NCI-H524 (cell line): ENCODE measurements around the gene AMD1.

ENCODE experiments used
- DNase-seq, 2 experiments: peaks; one replicate each; lab custom pipeline; 2025; lab: John Stamatoyannopoulos, UW

AMD1 gene

GRCh38 chr6:110938171-110938570 lies 63.6 kb downstream of the AMD1 start:
- no peak for DNase-seq

DNA sequence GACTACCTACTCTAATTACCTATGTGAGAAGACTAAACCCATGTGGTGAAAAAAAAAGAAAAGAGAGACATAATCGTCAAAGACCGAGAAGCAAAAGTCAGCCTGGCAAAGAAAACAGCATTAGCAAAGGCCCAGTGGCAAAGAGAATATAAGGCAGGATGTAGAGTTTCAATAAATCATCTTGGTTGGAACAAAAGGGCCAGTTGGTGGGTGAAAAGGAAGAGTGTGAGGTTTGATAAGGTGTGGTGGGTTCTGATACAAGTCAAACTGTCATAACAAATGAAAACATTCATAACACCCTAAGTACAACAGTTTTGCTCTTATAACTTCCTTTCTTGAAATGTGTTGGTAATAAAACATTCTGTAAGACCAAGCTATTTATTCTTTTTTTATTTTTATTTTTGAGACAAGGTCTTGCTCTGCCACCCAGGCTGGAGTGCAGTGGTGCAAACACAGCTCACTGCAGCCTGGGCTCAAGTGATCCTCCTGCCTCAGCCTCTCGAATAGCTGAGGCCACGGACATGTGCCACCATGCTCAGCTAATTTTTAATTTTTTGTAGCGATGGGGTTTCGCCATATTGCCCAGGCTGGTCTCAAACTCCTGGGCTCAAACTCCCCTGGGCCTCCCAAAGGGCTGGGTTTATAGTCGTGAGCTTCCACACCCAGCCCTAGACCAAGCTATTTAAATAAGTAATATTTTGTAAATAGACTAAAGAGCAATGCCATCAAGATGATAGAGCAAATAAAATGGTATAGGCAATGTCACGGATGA lies 65.0 kb downstream of the AMD1 start:
- DNase-seq, result no peak

- no peak for DNase-seq
Measured at GRCh38 chr6:110944681-110945151, 70.1 kb downstream of the AMD1 start.
